ENCODE data around the gene CCDC144A. TPM values are rescaled to one million over a fixed set of nuclear protein-coding genes. Genes with fewer than 3 reads are reported as not detected.
"Not testable (repeated sequence)": the region's sequence is repeated elsewhere in the genome, so short reads cannot be mapped to it uniquely, and the experiment has no call there.

Gene CCDC144A
- total RNA-seq, 2 experiments from 2014 or later = 0.03 to 0.36 TPM

DNA sequence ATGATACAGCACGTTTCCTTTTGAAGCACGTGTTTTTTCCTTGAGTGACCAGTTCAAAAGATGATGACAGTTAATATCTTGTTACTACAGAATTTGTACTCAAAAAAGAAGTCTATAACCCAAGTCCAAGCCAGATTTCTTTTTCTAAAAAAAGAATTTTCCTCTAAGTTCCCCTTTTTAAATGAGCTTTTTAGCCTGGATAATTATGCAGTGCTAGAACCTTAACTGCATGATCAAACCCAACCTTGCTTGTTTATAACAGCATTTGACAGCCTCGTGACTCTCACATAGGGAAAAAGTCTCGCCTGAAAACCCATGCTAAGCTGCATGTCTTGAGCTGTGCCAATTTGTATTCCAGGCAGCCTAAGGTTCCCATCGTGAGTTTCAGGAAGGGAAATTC lies 104.2 kb downstream of the CCDC144A start:
- H3K79me2 ChIP-seq (ENCODE audit: insufficient read depth, low read depth, low read length); H3K27ac ChIP-seq (ENCODE audit: low read depth, low read length, poor library complexity, severe bottlenecking); H3K4me2 ChIP-seq (ENCODE audit: low read length); H2AFZ ChIP-seq (ENCODE audit: low read length); H3K9me3 ChIP-seq (ENCODE audit: low read length); POLR2A ChIA-PET; H4K20me1 ChIP-seq (ENCODE audit: insufficient read depth, low read length); CTCF ChIA-PET (ENCODE audit: unreplicated experiment); DNase-seq (ENCODE audit: low spot score); H3K4me1 ChIP-seq (ENCODE audit: insufficient read depth, low read length, poor library complexity, severe bottlenecking); BruUV-seq (replicated peaks); intact Hi-C loops (cut with micrococcal nuclease; ENCODE audit: unreplicated experiment); H3K36me3 ChIP-seq (ENCODE audit: insufficient read depth, low read length); H3K4me3 ChIP-seq (ENCODE audit: low read depth, low read length, poor library complexity, severe bottlenecking); H3K9me2 ChIP-seq (ENCODE audit: insufficient read depth, low read length): not testable (repeated sequence)

- H4K20me1 ChIP-seq (ENCODE audit: insufficient read depth, low read length); BruUV-seq (replicated peaks); H3K27ac ChIP-seq (ENCODE audit: low read depth, low read length, poor library complexity, severe bottlenecking); H2AFZ ChIP-seq (ENCODE audit: low read length); H3K4me1 ChIP-seq (ENCODE audit: insufficient read depth, low read length, poor library complexity, severe bottlenecking); H3K36me3 ChIP-seq (ENCODE audit: insufficient read depth, low read length); H3K9me3 ChIP-seq (ENCODE audit: low read length); H3K79me2 ChIP-seq (ENCODE audit: insufficient read depth, low read depth, low read length); H3K4me3 ChIP-seq (ENCODE audit: low read depth, low read length, poor library complexity, severe bottlenecking); DNase-seq (ENCODE audit: low spot score); POLR2A ChIA-PET; H3K4me2 ChIP-seq (ENCODE audit: low read length); intact Hi-C loops (cut with micrococcal nuclease; ENCODE audit: unreplicated experiment); CTCF ChIA-PET (ENCODE audit: unreplicated experiment); H3K9me2 ChIP-seq (ENCODE audit: insufficient read depth, low read length): not testable (repeated sequence)
Observed at GRCh38 chr17:16795894-16796293, 105.9 kb downstream of the CCDC144A start.

DNA sequence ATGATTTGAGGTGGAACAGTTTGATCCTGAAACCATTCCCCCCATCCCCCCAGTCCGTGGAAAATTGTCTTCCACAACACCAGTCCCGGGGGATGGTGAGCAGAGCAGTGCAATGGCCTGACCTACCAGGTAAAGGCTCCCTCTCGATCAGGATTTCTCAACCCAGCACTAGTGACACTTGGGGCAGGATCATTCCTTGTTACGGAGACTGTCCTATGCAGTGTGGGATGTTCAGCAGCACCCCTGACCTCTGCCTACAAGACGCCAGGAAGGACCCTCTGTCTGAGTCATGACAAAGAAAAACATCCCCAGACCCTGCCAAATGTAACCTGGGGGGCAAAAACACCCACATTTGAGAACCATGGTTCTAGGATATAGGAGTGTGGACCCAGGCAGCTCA lies 114.8 kb downstream of the CCDC144A start:
- BruUV-seq (replicated peaks) = not testable (repeated sequence)

GRCh38 chr17:16806599-16806998 lies 116.6 kb downstream of the CCDC144A start:
- not testable (repeated sequence) for DNase-seq (ENCODE audit: low spot score)

More for the DNA sequence above, 114.8 kb downstream of the CCDC144A start:
- H3K4me2 ChIP-seq (ENCODE audit: low read length); H2AFZ ChIP-seq (ENCODE audit: low read length); CTCF ChIA-PET (ENCODE audit: unreplicated experiment); H3K79me2 ChIP-seq (ENCODE audit: insufficient read depth, low read depth, low read length); H3K4me3 ChIP-seq (ENCODE audit: low read depth, low read length, poor library complexity, severe bottlenecking); H3K4me1 ChIP-seq (ENCODE audit: insufficient read depth, low read length, poor library complexity, severe bottlenecking); POLR2A ChIA-PET; H4K20me1 ChIP-seq (ENCODE audit: insufficient read depth, low read length); H3K9me2 ChIP-seq (ENCODE audit: insufficient read depth, low read length); intact Hi-C loops (cut with micrococcal nuclease; ENCODE audit: unreplicated experiment); H3K9me3 ChIP-seq (ENCODE audit: low read length); H3K36me3 ChIP-seq (ENCODE audit: insufficient read depth, low read length); DNase-seq (ENCODE audit: low spot score); H3K27ac ChIP-seq (ENCODE audit: low read depth, low read length, poor library complexity, severe bottlenecking): not testable (repeated sequence)

GRCh38 chr17:16807620-16808019 lies 117.6 kb downstream of the CCDC144A start:
- H3K27ac ChIP-seq (ENCODE audit: low read depth, low read length, poor library complexity, severe bottlenecking); H3K9me2 ChIP-seq (ENCODE audit: insufficient read depth, low read length); H4K20me1 ChIP-seq (ENCODE audit: insufficient read depth, low read length); H3K4me3 ChIP-seq (ENCODE audit: low read depth, low read length, poor library complexity, severe bottlenecking); H2AFZ ChIP-seq (ENCODE audit: low read length); H3K4me1 ChIP-seq (ENCODE audit: insufficient read depth, low read length, poor library complexity, severe bottlenecking); intact Hi-C loops (cut with micrococcal nuclease; ENCODE audit: unreplicated experiment); POLR2A ChIA-PET; DNase-seq (ENCODE audit: low spot score); CTCF ChIA-PET (ENCODE audit: unreplicated experiment); H3K4me2 ChIP-seq (ENCODE audit: low read length); H3K9me3 ChIP-seq (ENCODE audit: low read length); BruUV-seq (replicated peaks); H3K36me3 ChIP-seq (ENCODE audit: insufficient read depth, low read length); H3K79me2 ChIP-seq (ENCODE audit: insufficient read depth, low read depth, low read length): not testable (repeated sequence)

More at GRCh38 chr17:16806599-16806998, 116.6 kb downstream of the CCDC144A start:
- H3K4me1 ChIP-seq (ENCODE audit: insufficient read depth, low read length, poor library complexity, severe bottlenecking); H3K4me2 ChIP-seq (ENCODE audit: low read length); H3K4me3 ChIP-seq (ENCODE audit: low read depth, low read length, poor library complexity, severe bottlenecking); BruUV-seq (replicated peaks); CTCF ChIA-PET (ENCODE audit: unreplicated experiment); H2AFZ ChIP-seq (ENCODE audit: low read length); POLR2A ChIA-PET; intact Hi-C loops (cut with micrococcal nuclease; ENCODE audit: unreplicated experiment); H3K27ac ChIP-seq (ENCODE audit: low read depth, low read length, poor library complexity, severe bottlenecking); H3K79me2 ChIP-seq (ENCODE audit: insufficient read depth, low read depth, low read length); H3K9me2 ChIP-seq (ENCODE audit: insufficient read depth, low read length); H3K9me3 ChIP-seq (ENCODE audit: low read length); H4K20me1 ChIP-seq (ENCODE audit: insufficient read depth, low read length); H3K36me3 ChIP-seq (ENCODE audit: insufficient read depth, low read length): not testable (repeated sequence)

DNA sequence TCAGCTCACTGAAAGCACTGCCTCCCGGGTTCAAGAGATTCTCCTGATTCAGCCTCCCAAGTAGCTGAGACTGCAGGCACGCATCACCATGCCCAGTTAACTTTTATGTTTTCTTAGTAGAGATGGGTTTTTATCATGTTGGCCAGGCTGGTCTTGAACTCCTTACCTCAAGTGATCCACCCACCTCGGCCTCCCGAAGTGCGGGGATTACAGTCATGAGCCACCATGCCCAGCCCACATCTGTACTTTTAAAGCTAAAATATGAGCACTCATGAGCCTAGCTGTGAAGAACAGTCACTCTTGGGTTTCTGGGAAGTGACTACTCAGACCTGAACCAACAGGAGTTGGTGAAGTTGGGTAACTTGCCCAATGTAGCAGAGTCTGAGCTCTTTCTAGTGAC lies 120.2 kb downstream of the CCDC144A start:
- CTCF ChIA-PET (ENCODE audit: unreplicated experiment); H3K79me2 ChIP-seq (ENCODE audit: insufficient read depth, low read depth, low read length); H3K4me1 ChIP-seq (ENCODE audit: insufficient read depth, low read length, poor library complexity, severe bottlenecking); BruUV-seq (replicated peaks); DNase-seq (ENCODE audit: low spot score); H4K20me1 ChIP-seq (ENCODE audit: insufficient read depth, low read length); H3K27ac ChIP-seq (ENCODE audit: low read depth, low read length, poor library complexity, severe bottlenecking); intact Hi-C loops (cut with micrococcal nuclease; ENCODE audit: unreplicated experiment); H3K9me3 ChIP-seq (ENCODE audit: low read length); H3K9me2 ChIP-seq (ENCODE audit: insufficient read depth, low read length); POLR2A ChIA-PET; H3K36me3 ChIP-seq (ENCODE audit: insufficient read depth, low read length); H3K4me3 ChIP-seq (ENCODE audit: low read depth, low read length, poor library complexity, severe bottlenecking); H3K4me2 ChIP-seq (ENCODE audit: low read length); H2AFZ ChIP-seq (ENCODE audit: low read length): not testable (repeated sequence)

GRCh38 chr17:16812126-16812525 lies 122.1 kb downstream of the CCDC144A start:
- H3K4me2 ChIP-seq (ENCODE audit: low read length); H3K9me2 ChIP-seq (ENCODE audit: insufficient read depth, low read length); intact Hi-C loops (cut with micrococcal nuclease; ENCODE audit: unreplicated experiment); CTCF ChIA-PET (ENCODE audit: unreplicated experiment); H2AFZ ChIP-seq (ENCODE audit: low read length); H3K79me2 ChIP-seq (ENCODE audit: insufficient read depth, low read depth, low read length); H3K9me3 ChIP-seq (ENCODE audit: low read length); POLR2A ChIA-PET; H4K20me1 ChIP-seq (ENCODE audit: insufficient read depth, low read length); H3K4me3 ChIP-seq (ENCODE audit: low read depth, low read length, poor library complexity, severe bottlenecking); BruUV-seq (replicated peaks); H3K4me1 ChIP-seq (ENCODE audit: insufficient read depth, low read length, poor library complexity, severe bottlenecking); H3K36me3 ChIP-seq (ENCODE audit: insufficient read depth, low read length); H3K27ac ChIP-seq (ENCODE audit: low read depth, low read length, poor library complexity, severe bottlenecking): not testable (repeated sequence)
- DNase-seq (ENCODE audit: low spot score) = peak; percentile 10

All from OCI-LY7 (cell line).